ENCODE results near the gene HACD4.

GRCh38 chr9:21016701-21017491 lies 14.5 kb downstream of the HACD4 start:
- TF ChIP-seq CTCF (IDR thresholded peaks at IDR 0.05) (no peak), POLR2A (IDR thresholded peaks at IDR 0.05) (no peak)
